HCT116 (cell line): Measurements from ENCODE around the gene POPDC3. TPM values are rescaled to one million over a fixed set of nuclear protein-coding genes. Genes with fewer than 3 reads are reported as not detected.

Experiments used
- ATAC-seq: fragments of 200-7000 bp; cut with Tn5 transposase; 2 replicates; pipeline ENCODE4 v1.9.1; 2020; ENCODE audit warnings: mild to moderate bottlenecking, moderate library complexity
- BruUV-seq: library from RNA; stranded (reverse); fragments of 400-500 nt; replicated peaks from 2 replicates; lab custom pipeline; 2021; lab: Mats Ljungman, UMichigan
- CTCF ChIA-PET: fragments of 300-600 bp; sonication (Branson Sonifier 250); formaldehyde crosslinking; loops from one replicate; lab custom pipeline; 2021; ENCODE audit warnings: antibody characterized with exemption; lab: Charles Lee
- POLR2A ChIA-PET: fragments of 300-600, 350-600 bp; sonication (Branson Sonifier 250); formaldehyde crosslinking; loops from one replicate; lab custom pipeline; 2021; ENCODE audit warnings: antibody characterized with exemption; lab: Charles Lee
- RAD21 ChIA-PET, 2 experiments: fragments of 300-600 bp; sonication (Branson Sonifier 250); formaldehyde crosslinking; loops; one replicate each; lab custom pipeline; 2023; ENCODE audit warnings: low total read pairs in 2 of 2; ENCODE audit not compliant: uncharacterized antibody in 2 of 2, unreplicated experiment in 2 of 2, low non-redundant PET in 1 of 2; lab: Charles Lee
- DNase-seq: peaks from one replicate; pipeline ENCODE4 v3.0.0-alpha.2; 2010; ENCODE audit warnings: low read depth, low spot score
- H2AFZ ChIP-seq: fragments of 200-600 bp; shearing (Covaris generic), sonication (generic); 2 replicates; pipeline ENCODE4 v1.6.1; 2017; ENCODE audit warnings: low read depth, mixed run types, mixed read lengths, antibody characterized with exemption, low read length; ENCODE audit not compliant: poor library complexity, severe bottlenecking
- H3K27ac ChIP-seq: 2 replicates; pipeline ENCODE4 v1.5.1; 2012; ENCODE audit warnings: low read depth, low read length
- H3K27me3 ChIP-seq: fragments of 200-600 bp; sonication (generic); 2 replicates; pipeline ENCODE4 v1.6.1; 2016; ENCODE audit warnings: mixed run types, low read length, mixed read lengths; ENCODE audit not compliant: insufficient read depth
- H3K36me3 ChIP-seq, 2 experiments: fragments of 200-500 bp in 1 of 2; fragments of 200-600 bp in 1 of 2; sonication (Bioruptor generic) in 1 of 2; sonication (generic) in 1 of 2; 2 replicates each; pipeline versions ENCODE4 v1.5.1 to v1.6.1; 2014 to 2016; ENCODE audit warnings: low read length in 2 of 2, inconsistent platforms in 1 of 2, mixed read lengths in 1 of 2, mixed run types in 1 of 2; ENCODE audit not compliant: insufficient read depth in 2 of 2, control insufficient read depth in 1 of 2
- H3K4me1 ChIP-seq, 2 experiments: fragments of 200-600 bp in 1 of 2; sonication (generic) in 1 of 2; 2 replicates each; pipeline versions ENCODE4 v1.5.1 to v1.6.1; 2012 to 2017; ENCODE audit warnings: low read length in 2 of 2, inconsistent platforms in 1 of 2, mild to moderate bottlenecking in 1 of 2, mixed read lengths in 1 of 2, mixed run types in 1 of 2, moderate library complexity in 1 of 2; ENCODE audit not compliant: insufficient read depth in 2 of 2, control insufficient read depth in 1 of 2
- H3K4me2 ChIP-seq: fragments of 200-600 bp; sonication (generic); 2 replicates; pipeline ENCODE4 v1.6.1; 2017; ENCODE audit warnings: mixed run types, low read length, mixed read lengths
- H3K4me3 ChIP-seq, 2 experiments: fragments of 200-600 bp in 1 of 2; sonication (generic) in 1 of 2; replicated peaks in 1 of 2; 2 replicates each; pipeline ENCODE4 v1.5.1; 2011 to 2016; ENCODE audit warnings: low read length in 2 of 2, control low read depth in 1 of 2, low read depth in 1 of 2, mild to moderate bottlenecking in 1 of 2, mixed read lengths in 1 of 2, mixed run types in 1 of 2
- H3K79me2 ChIP-seq: fragments of 200-600 bp; sonication (generic); 2 replicates; pipeline ENCODE4 v1.6.1; 2017; ENCODE audit warnings: mild to moderate bottlenecking, mixed run types, low read length, moderate library complexity, mixed read lengths; ENCODE audit not compliant: insufficient read depth
- H3K9ac ChIP-seq: fragments of 200-600 bp; sonication (generic); 2 replicates; pipeline ENCODE4 v1.6.1; 2016; ENCODE audit warnings: low read length, mixed read lengths
- H3K9me2 ChIP-seq: fragments of 200-600 bp; sonication (generic), shearing (Covaris generic); 2 replicates; pipeline ENCODE4 v1.6.1; 2017; ENCODE audit warnings: mixed run types, mild to moderate bottlenecking, moderate library complexity; ENCODE audit not compliant: insufficient read depth
- H3K9me3 ChIP-seq, 2 experiments: fragments of 200-500 bp in 1 of 2; fragments of 200-600 bp in 1 of 2; sonication (Bioruptor generic) in 1 of 2; sonication (generic) in 1 of 2; 2 replicates each; pipeline ENCODE4 v1.6.1; 2014 to 2017; ENCODE audit warnings: low read length in 2 of 2, mixed read lengths in 2 of 2, inconsistent platforms in 1 of 2, low read depth in 1 of 2, mild to moderate bottlenecking in 1 of 2, mixed run types in 1 of 2, moderate library complexity in 1 of 2; ENCODE audit not compliant: control insufficient read depth in 1 of 2, insufficient read depth in 1 of 2
- H4K20me1 ChIP-seq: fragments of 200-600 bp; sonication (generic), shearing (Covaris generic); 2 replicates; pipeline ENCODE4 v1.6.1; 2017; ENCODE audit warnings: mixed run types, mild to moderate bottlenecking, moderate library complexity; ENCODE audit not compliant: insufficient read depth
- CBX3 ChIP-seq: IDR thresholded peaks from 2 replicates; pipeline ENCODE4 v1.6.1; 2012; ENCODE audit warnings: low read depth
- CEBPB ChIP-seq: IDR thresholded peaks from 2 replicates; pipeline ENCODE4 v1.6.1; 2012; ENCODE audit warnings: low read depth
- CTCF ChIP-seq, 3 experiments: fragments of 200-600 bp in 1 of 3; sonication (generic) in 1 of 3; IDR thresholded peaks in 2 of 3; conservative IDR thresholded peaks in 1 of 3; 2 replicates each; pipeline ENCODE4 v1.5.1; 2012 to 2017; ENCODE audit warnings: low read depth in 2 of 3, low read length in 2 of 3, antibody characterized with exemption in 1 of 3, borderline replicate concordance in 1 of 3, control low read depth in 1 of 3, mild to moderate bottlenecking in 1 of 3, mixed read lengths in 1 of 3, mixed run types in 1 of 3, moderate library complexity in 1 of 3; ENCODE audit not compliant: insufficient read depth in 1 of 3
- ELF1 ChIP-seq: IDR thresholded peaks from 2 replicates; pipeline ENCODE4 v1.6.1; 2012; ENCODE audit warnings: low read depth, borderline replicate concordance
- EZH2 ChIP-seq: fragments of 200-600 bp; sonication (generic); IDR thresholded peaks from 2 replicates; pipeline ENCODE4 v1.6.1; 2017; ENCODE audit warnings: antibody characterized with exemption, mixed run types
- FOSL1 ChIP-seq: IDR thresholded peaks from 2 replicates; pipeline ENCODE4 v1.6.1; 2012; ENCODE audit warnings: low read depth
- RAD21 ChIP-seq: IDR thresholded peaks from 2 replicates; pipeline ENCODE4 v1.6.1; 2012; ENCODE audit warnings: low read depth, mild to moderate bottlenecking
- SP1 ChIP-seq: IDR thresholded peaks from 2 replicates; pipeline ENCODE4 v1.6.1; 2012; ENCODE audit warnings: low read depth
- SRF ChIP-seq: IDR thresholded peaks from 2 replicates; pipeline ENCODE4 v1.6.1; 2012; ENCODE audit warnings: low read depth
- ZFX ChIP-seq: fragments of 450-650 bp; IDR thresholded peaks from 2 replicates; pipeline ENCODE4 v1.6.1; 2017
- intact Hi-C: fragments of 100-400 bp; cut with micrococcal nuclease; formaldehyde crosslinking; loops from 2 replicates; pipeline ENCODE4 v1.10.0; 2022
- total RNA-seq: library from RNA; stranded (reverse); gene quantifications from one replicate; pipeline ENCODE4 v1.2.1, GENCODE V29; 2021; ENCODE audit not compliant: unreplicated experiment
- TF ChIP-seq, protein P1 (sequence below): IDR thresholded peaks from 2 replicates; pipeline ENCODE4 v1.6.1; 2012

The POPDC3 gene
- total RNA-seq, 1 experiment from 2014 or later: 10.1 TPM

GRCh38 chr6:105153676-105154075, 26.1 kb downstream of the POPDC3 start:
- Histone ChIP-seq H3K4me1 (no peaks in the 10 kb centered on the region), H4K20me1 (no peaks in the 10 kb centered on the region), H3K9me2 (no peaks in the 10 kb centered on the region), H3K4me2 (no peak overlapping the region), H3K4me3 (no peak overlapping the region), H3K27me3 (no peaks in the 10 kb centered on the region), H3K79me2 (no peaks in the 10 kb centered on the region), H2AFZ (no peak overlapping the region), H3K9ac (no peak overlapping the region), H3K9me3 (no peaks in the 10 kb centered on the region), H3K27ac (no peak overlapping the region), H3K36me3 (no peaks in the 10 kb centered on the region)
- no TSS peak for BruUV-seq
- no peak for DNase-seq
- POLR2A ChIA-PET: no interaction called here
- RAD21 ChIA-PET: no interaction called here
- TF ChIP-seq SP1 (no peak), EZH2 (no peak), CBX3 (no peak), CEBPB (no peak), RAD21 (no peak), SRF (no peak), CTCF (IDR thresholded peaks at IDR 0.05 in 2 of 3, conservative IDR thresholded peaks at IDR 0.05 in 1 of 3; ENCODE audit: borderline replicate concordance in 1 of 3, insufficient read depth in 1 of 3, low read depth in 2 of 3, low read length in 2 of 3) (no peak), ZFX (no peak), ELF1 (no peak), FOSL1 (no peak)
- TF ChIP-seq, protein P1, sequence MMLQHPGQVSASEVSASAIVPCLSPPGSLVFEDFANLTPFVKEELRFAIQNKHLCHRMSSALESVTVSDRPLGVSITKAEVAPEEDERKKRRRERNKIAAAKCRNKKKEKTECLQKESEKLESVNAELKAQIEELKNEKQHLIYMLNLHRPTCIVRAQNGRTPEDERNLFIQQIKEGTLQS: no peak
- no peak for ATAC-seq
- intact Hi-C loops: no loop called here
- CTCF ChIA-PET: no interaction called here
